GM23338 (cell line): Measurements from ENCODE around the gene LARGE1. TPM values are rescaled to one million over a fixed set of nuclear protein-coding genes. Genes with fewer than 3 reads are reported as not detected.

Source experiments
- ATAC-seq: fragments of 200-7000 bp; cut with Tn5 transposase; 3 replicates; pipeline ENCODE4 v1.9.1; 2020
- DNase-seq: peaks from one replicate; pipeline ENCODE4 v3.0.0-alpha.2; 2015; ENCODE audit warnings: low spot score
- H2AFZ ChIP-seq: fragments of 200-600 bp; sonication (generic); 2 replicates; pipeline ENCODE4 v1.8.0; 2016; ENCODE audit warnings: antibody characterized with exemption, mild to moderate bottlenecking, moderate library complexity
- H3F3A ChIP-seq: fragments of 200-600 bp; sonication (generic); replicated peaks from 2 replicates; pipeline ENCODE4 v1.8.0; 2017; ENCODE audit warnings: antibody characterized with exemption, mixed run types, low read depth
- H3K27ac ChIP-seq: fragments of 200-600 bp; sonication (generic); 2 replicates; pipeline ENCODE4 v1.6.1; 2016; ENCODE audit warnings: low read depth
- H3K27me3 ChIP-seq: fragments of 200-600 bp; sonication (generic); 2 replicates; pipeline ENCODE4 v1.8.0; 2016; ENCODE audit warnings: mild to moderate bottlenecking, mixed run types, moderate library complexity; ENCODE audit not compliant: insufficient read depth
- H3K36me3 ChIP-seq: fragments of 200-600 bp; sonication (generic); 2 replicates; pipeline ENCODE4 v1.8.0; 2016; ENCODE audit warnings: mild to moderate bottlenecking; ENCODE audit not compliant: insufficient read depth
- H3K4me1 ChIP-seq: fragments of 200-600 bp; sonication (generic); 2 replicates; pipeline ENCODE4 v1.8.0; 2016; ENCODE audit warnings: mild to moderate bottlenecking, moderate library complexity; ENCODE audit not compliant: insufficient read depth
- H3K4me2 ChIP-seq: fragments of 200-600 bp; sonication (generic); 2 replicates; pipeline ENCODE4 v1.7.1; 2017; ENCODE audit warnings: mixed run types
- H3K4me3 ChIP-seq: fragments of 200-600 bp; sonication (generic); 2 replicates; pipeline ENCODE4 v1.6.1; 2016; ENCODE audit warnings: mixed run types
- H3K79me2 ChIP-seq: fragments of 200-600 bp; sonication (generic); replicated peaks from 2 replicates; pipeline ENCODE4 v1.8.0; 2017; ENCODE audit warnings: mild to moderate bottlenecking; ENCODE audit not compliant: insufficient read depth
- H3K9me2 ChIP-seq: fragments of 200-600 bp; sonication (generic); 2 replicates; pipeline ENCODE4 v1.8.0; 2017; ENCODE audit not compliant: insufficient read depth
- H4K20me1 ChIP-seq: fragments of 200-600 bp; sonication (generic); replicated peaks from 2 replicates; pipeline ENCODE4 v1.8.0; 2017; ENCODE audit warnings: mild to moderate bottlenecking; ENCODE audit not compliant: insufficient read depth
- H3K27ac Mint-ChIP-seq: 2 replicates; pipeline ENCODE4 v1.8.0; 2020; ENCODE audit warnings: inconsistent platforms, mild to moderate bottlenecking, moderate library complexity, mixed read lengths
- H3K27me3 Mint-ChIP-seq: 3 replicates; pipeline ENCODE4 v1.8.0; 2022; ENCODE audit warnings: low read depth, mild to moderate bottlenecking, moderate library complexity, mixed read lengths, inconsistent platforms; ENCODE audit not compliant: insufficient read depth, poor library complexity
- H3K36me3 Mint-ChIP-seq: 3 replicates; pipeline ENCODE4 v1.8.0; 2021; ENCODE audit warnings: low read depth, mild to moderate bottlenecking, inconsistent platforms, moderate library complexity, mixed read lengths
- H3K4me1 Mint-ChIP-seq: 3 replicates; pipeline ENCODE4 v1.8.0; 2020; ENCODE audit warnings: mild to moderate bottlenecking, inconsistent platforms, mixed read lengths
- H3K4me3 Mint-ChIP-seq: 3 replicates; pipeline ENCODE4 v1.8.0; 2021; ENCODE audit warnings: moderate library complexity, mild to moderate bottlenecking, inconsistent platforms, mixed read lengths
- H3K9me3 Mint-ChIP-seq: 3 replicates; pipeline ENCODE4 v1.8.0; 2020; ENCODE audit warnings: moderate library complexity, mild to moderate bottlenecking, inconsistent platforms, mixed read lengths
- CREB1 ChIP-seq: fragments of 250-450 bp; sonication (Bioruptor Pico); IDR thresholded peaks from 2 replicates; pipeline ENCODE4 v1.5.0; 2020; ENCODE audit warnings: low read depth, mild to moderate bottlenecking, moderate library complexity
- CTCF ChIP-seq, 2 experiments: fragments of 200-600 bp in 1 of 2; sonication (generic) in 1 of 2; conservative IDR thresholded peaks; 2 replicates each; pipeline versions ENCODE4 v1.5.1 to v1.6.1; 2016 to 2017; ENCODE audit warnings: antibody characterized with exemption in 2 of 2, low read depth in 2 of 2, mild to moderate bottlenecking in 2 of 2, moderate library complexity in 1 of 2
- ETS1 ChIP-seq: IDR thresholded peaks from 2 replicates; pipeline ENCODE4 v1.6.1; 2016; ENCODE audit warnings: antibody characterized with exemption
- EZH2 ChIP-seq: fragments of 200-600 bp; sonication (generic); IDR thresholded peaks from one replicate; pipeline ENCODE4 v1.8.0; 2017; ENCODE audit warnings: antibody characterized with exemption, mild to moderate bottlenecking, low read depth; ENCODE audit not compliant: unreplicated experiment
- EZH2phosphoT487 ChIP-seq: fragments of 200-600 bp; sonication (generic); IDR thresholded peaks from one replicate; pipeline ENCODE4 v1.8.1; 2018; ENCODE audit warnings: antibody characterized with exemption; ENCODE audit not compliant: unreplicated experiment
- JUNB ChIP-seq: IDR thresholded peaks from one replicate; pipeline ENCODE4 v1.6.1; 2016; ENCODE audit warnings: antibody characterized with exemption; ENCODE audit not compliant: unreplicated experiment
- NANOG ChIP-seq: IDR thresholded peaks from 2 replicates; pipeline ENCODE4 v1.6.1; 2016; ENCODE audit warnings: antibody characterized with exemption, borderline replicate concordance
- POLR2AphosphoS5 ChIP-seq: IDR thresholded peaks from 2 replicates; pipeline ENCODE4 v1.6.1; 2016; ENCODE audit warnings: antibody characterized with exemption, low read depth
- REST ChIP-seq: IDR thresholded peaks from one replicate; pipeline ENCODE4 v1.6.1; 2018; ENCODE audit warnings: antibody characterized with exemption; ENCODE audit not compliant: unreplicated experiment
- STAT1 ChIP-seq: IDR thresholded peaks from one replicate; pipeline ENCODE4 v1.6.1; 2016; ENCODE audit warnings: antibody characterized with exemption; ENCODE audit not compliant: unreplicated experiment
- ZNF114 ChIP-seq: fragments of 250-450 bp; sonication (Bioruptor Pico); IDR thresholded peaks from 2 replicates; pipeline ENCODE4 v1.5.0; 2020; ENCODE audit warnings: mild to moderate bottlenecking, moderate library complexity
- ZNF331 ChIP-seq: fragments of 250-450 bp; sonication (Bioruptor Pico); IDR thresholded peaks from 2 replicates; pipeline ENCODE4 v1.5.0; 2020; ENCODE audit warnings: low read depth, mild to moderate bottlenecking, moderate library complexity
- ZNF462 ChIP-seq: fragments of 250-450 bp; sonication (Bioruptor Pico); IDR thresholded peaks from 2 replicates; pipeline ENCODE4 v1.5.0; 2020; ENCODE audit warnings: mild to moderate bottlenecking, moderate library complexity
- polyA plus RNA-seq: library from polyadenylated mRNA; unstranded; fragments of >200 nt; fragmentation: Nextera tagmentation; extraction: Ambion mirVana; gene quantifications from 2 replicates; pipeline ENCODE4 v1.2.1, GENCODE V29; 2016
- total RNA-seq: library from RNA; depleted of rRNA; stranded (reverse); fragments of >200 nt; shearing (Covaris generic); gene quantifications from 2 replicates; pipeline ENCODE4 v1.2.3, GENCODE V29; 2014

Gene LARGE1
- total and polyA plus RNA-seq, 2 experiments from 2014 or later = 12.8 to 75.6 TPM

GRCh38 chr22:33851821-33852384 is 68.4 kb downstream of the LARGE1 start:
- H3K9me3 Mint-ChIP-seq = no peaks in the 10 kb centered on the region
- H3K4me1 ChIP-seq = peaks cover 74% of the 10 kb centered on the region
- peak overlapping the region; percentile 93 for H3K27ac ChIP-seq
- 0 out of 2 replicates have a peak, but pooled peaks cover 3% of the 10 kb centered on the region for H3K36me3 ChIP-seq
- H3F3A ChIP-seq = no peaks in the 10 kb centered on the region
- H3K4me2 ChIP-seq = peak overlapping the region; percentile 46
- no peak for DNase-seq
- peaks cover 10% of the 10 kb centered on the region for H3K36me3 Mint-ChIP-seq
- H3K27me3 ChIP-seq = no peaks in the 10 kb centered on the region
- peak overlapping the region; percentile 91 for H3K27ac Mint-ChIP-seq
- H3K4me3 Mint-ChIP-seq = peak overlapping the region; percentile 60; the same call in 1 of the 3 replicates
- TF ChIP-seq REST (no peak), ZNF462 (CRISPR knock-in tag) (no peak), ZNF331 (CRISPR knock-in tag) (no peak), ETS1 (no peak), JUNB (no peak), NANOG (no peak), EZH2 (no peak), CTCF (conservative IDR thresholded peaks at IDR 0.05; ENCODE audit: low read depth in 2 of 2) (no peak), POLR2AphosphoS5 (no peak), EZH2phosphoT487 (no peak), CREB1 (CRISPR knock-in tag) (no peak), ZNF114 (CRISPR knock-in tag) (no peak), STAT1 (no peak)
- H3K27me3 Mint-ChIP-seq = peaks cover 23% of the 10 kb centered on the region
- H3K9me2 ChIP-seq = no peaks in the 10 kb centered on the region
- peaks cover 83% of the 10 kb centered on the region for H3K4me1 Mint-ChIP-seq
- peaks cover 4% of the 10 kb centered on the region for H4K20me1 ChIP-seq
- ATAC-seq = no peak
- peak overlapping the region; percentile 31; the same call in 1 of the 2 replicates for H3K4me3 ChIP-seq
- no peak overlapping the region for H2AFZ ChIP-seq
- H3K79me2 ChIP-seq = peaks cover 98% of the 10 kb centered on the region
